GM10847 (cell line): Measurements from ENCODE around the gene PDCD1LG2.

ENCODE experiments used
- POLR2A ChIP-seq: IDR thresholded peaks from 2 replicates; pipeline ENCODE4 v1.6.1; 2011; ENCODE audit not compliant: insufficient read length; ENCODE audit errors: extremely low read depth

Gene PDCD1LG2

GRCh38 chr9:5609226-5609596, 98.9 kb downstream of the PDCD1LG2 start:
- TF ChIP-seq POLR2A: no peak

GRCh38 chr9:5610491-5610890, 100.2 kb downstream of the PDCD1LG2 start:
- TF ChIP-seq POLR2A: no peak

GRCh38 chr9:5611321-5612184, 101.2 kb downstream of the PDCD1LG2 start:
- no peak for TF ChIP-seq POLR2A

GRCh38 chr9:5612185-5612530, 101.8 kb downstream of the PDCD1LG2 start:
- no peak for TF ChIP-seq POLR2A

- no peak for TF ChIP-seq POLR2A
These were observed 103.9 kb downstream of the PDCD1LG2 start for GRCh38 chr9:5614192-5614591.

- TF ChIP-seq POLR2A: no peak
These were observed 104.7 kb downstream of the PDCD1LG2 start for GRCh38 chr9:5614985-5615384.

GRCh38 chr9:5617749-5618148, 107.4 kb downstream of the PDCD1LG2 start:
- TF ChIP-seq POLR2A: no peak

GRCh38 chr9:5620494-5620893, 110.2 kb downstream of the PDCD1LG2 start:
- TF ChIP-seq POLR2A: no peak
